Mammary epithelial cell (primary cell): ENCODE data around the gene PARP1.

ENCODE experiments used
- EZH2 ChIP-seq: IDR thresholded peaks from 2 replicates; pipeline ENCODE4 v1.6.1; 2012; ENCODE audit warnings: low read length, inconsistent platforms, borderline replicate concordance
- TF ChIP-seq, protein P1 (sequence below), 2 donors: IDR thresholded peaks in 1 of 2; conservative IDR thresholded peaks in 1 of 2; 2 replicates each; pipeline ENCODE4 v1.5.1; 2011 to 2012; ENCODE audit warnings: inconsistent platforms in 2 of 2, low read length in 2 of 2, mild to moderate bottlenecking in 2 of 2, control low read depth in 1 of 2, low read depth in 1 of 2; ENCODE audit not compliant: insufficient read depth in 1 of 2; ENCODE audit errors: extremely low read depth in 1 of 2

DNA sequence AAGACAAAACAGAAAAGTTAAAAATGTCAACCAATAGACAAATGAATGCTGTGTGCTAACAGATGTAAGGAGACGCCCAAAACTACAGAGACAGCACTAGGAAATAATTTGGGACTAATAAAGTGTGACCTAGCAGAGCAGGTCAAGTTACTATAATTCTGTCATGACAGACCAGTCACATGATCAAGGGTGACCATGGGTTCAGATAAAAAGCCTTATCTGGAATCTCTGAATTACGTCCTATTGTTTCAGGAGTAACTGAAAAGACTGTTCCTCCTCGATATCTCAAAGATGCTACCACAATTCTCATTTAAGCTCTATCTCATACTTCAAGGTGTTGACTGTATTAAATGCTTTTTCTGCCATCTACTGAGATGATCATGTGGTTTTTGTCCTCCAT, 31.6 kb downstream of the PARP1 start:
- TF ChIP-seq, protein P1, sequence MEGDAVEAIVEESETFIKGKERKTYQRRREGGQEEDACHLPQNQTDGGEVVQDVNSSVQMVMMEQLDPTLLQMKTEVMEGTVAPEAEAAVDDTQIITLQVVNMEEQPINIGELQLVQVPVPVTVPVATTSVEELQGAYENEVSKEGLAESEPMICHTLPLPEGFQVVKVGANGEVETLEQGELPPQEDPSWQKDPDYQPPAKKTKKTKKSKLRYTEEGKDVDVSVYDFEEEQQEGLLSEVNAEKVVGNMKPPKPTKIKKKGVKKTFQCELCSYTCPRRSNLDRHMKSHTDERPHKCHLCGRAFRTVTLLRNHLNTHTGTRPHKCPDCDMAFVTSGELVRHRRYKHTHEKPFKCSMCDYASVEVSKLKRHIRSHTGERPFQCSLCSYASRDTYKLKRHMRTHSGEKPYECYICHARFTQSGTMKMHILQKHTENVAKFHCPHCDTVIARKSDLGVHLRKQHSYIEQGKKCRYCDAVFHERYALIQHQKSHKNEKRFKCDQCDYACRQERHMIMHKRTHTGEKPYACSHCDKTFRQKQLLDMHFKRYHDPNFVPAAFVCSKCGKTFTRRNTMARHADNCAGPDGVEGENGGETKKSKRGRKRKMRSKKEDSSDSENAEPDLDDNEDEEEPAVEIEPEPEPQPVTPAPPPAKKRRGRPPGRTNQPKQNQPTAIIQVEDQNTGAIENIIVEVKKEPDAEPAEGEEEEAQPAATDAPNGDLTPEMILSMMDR (conservative IDR thresholded peaks at IDR 0.05 in 1 of 2, IDR thresholded peaks at IDR 0.05 in 1 of 2; ENCODE audit: extremely low read depth in 1 of 2, insufficient read depth in 1 of 2, low read depth in 1 of 2, low read length in 2 of 2): no peak
- no peak for TF ChIP-seq EZH2
